Endothelial cell of hepatic sinusoid (primary cell): ENCODE data around the gene CLEC2D.
"Not testable (repeated sequence)": the region's sequence is repeated elsewhere in the genome, so short reads cannot be mapped to it uniquely, and the experiment has no call there.

Experiments used
- in situ Hi-C: cut with HindIII; loops from 2 replicates; pipeline ENCODE4 v1.10.0; 2017; ENCODE audit warnings: low sequenced_read_pairs

Gene CLEC2D, protein sequence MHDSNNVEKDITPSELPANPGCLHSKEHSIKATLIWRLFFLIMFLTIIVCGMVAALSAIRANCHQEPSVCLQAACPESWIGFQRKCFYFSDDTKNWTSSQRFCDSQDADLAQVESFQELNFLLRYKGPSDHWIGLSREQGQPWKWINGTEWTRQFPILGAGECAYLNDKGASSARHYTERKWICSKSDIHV

DNA sequence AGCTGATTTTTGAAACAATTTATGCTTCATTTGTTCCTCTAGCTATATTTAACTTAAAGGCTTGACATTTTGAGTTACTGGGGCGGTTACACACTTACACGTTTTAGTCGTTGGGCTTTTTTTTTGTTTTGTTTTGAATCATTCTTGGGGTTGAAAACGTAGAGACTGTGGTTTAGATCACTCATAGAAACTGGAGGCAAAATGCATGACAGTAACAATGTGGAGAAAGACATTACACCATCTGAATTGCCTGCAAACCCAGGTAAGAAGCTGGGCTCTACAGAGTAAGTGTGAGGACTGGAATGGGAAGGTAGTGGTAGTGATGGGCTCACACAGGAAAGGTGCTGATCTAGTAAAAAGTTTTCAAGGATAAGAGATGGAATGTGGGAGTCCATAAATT, at the start of gene CLEC2D:
Gene CLEC2D (plus strand): TSS at position 180 of the 400 bp plus-strand sequence. CDS start 22 bp downstream, at position 202.
- in situ Hi-C loops, result no loop called here

GRCh38 chr12:9625019-9625418, 44.5 kb upstream of the CLEC2D start:
- in situ Hi-C loops, result no loop called here

DNA sequence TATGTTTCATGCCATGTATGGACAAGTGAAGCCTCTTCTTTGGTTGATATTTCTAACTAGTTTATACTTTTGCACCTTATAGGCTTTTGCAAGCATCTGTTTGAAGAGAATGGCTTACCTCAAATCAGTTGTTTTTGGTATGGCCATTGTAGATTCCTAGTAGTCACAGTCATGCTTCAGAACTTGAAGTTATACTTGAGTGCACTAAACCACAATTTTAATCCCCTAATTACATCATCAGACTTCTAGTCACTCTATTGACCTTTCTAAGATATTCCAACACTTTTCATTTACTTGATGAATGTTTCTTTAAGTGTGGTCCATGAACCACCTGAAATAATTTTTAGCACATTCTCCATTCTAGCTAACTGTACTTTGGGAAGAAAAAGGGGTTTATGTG, 43.2 kb upstream of the CLEC2D start:
- in situ Hi-C loops, result no loop called here

GRCh38 chr12:9626821-9627220, 42.7 kb upstream of the CLEC2D start:
- in situ Hi-C loops, result no loop called here

GRCh38 chr12:9632766-9633165, 36.7 kb upstream of the CLEC2D start:
- in situ Hi-C loops, result no loop called here

DNA sequence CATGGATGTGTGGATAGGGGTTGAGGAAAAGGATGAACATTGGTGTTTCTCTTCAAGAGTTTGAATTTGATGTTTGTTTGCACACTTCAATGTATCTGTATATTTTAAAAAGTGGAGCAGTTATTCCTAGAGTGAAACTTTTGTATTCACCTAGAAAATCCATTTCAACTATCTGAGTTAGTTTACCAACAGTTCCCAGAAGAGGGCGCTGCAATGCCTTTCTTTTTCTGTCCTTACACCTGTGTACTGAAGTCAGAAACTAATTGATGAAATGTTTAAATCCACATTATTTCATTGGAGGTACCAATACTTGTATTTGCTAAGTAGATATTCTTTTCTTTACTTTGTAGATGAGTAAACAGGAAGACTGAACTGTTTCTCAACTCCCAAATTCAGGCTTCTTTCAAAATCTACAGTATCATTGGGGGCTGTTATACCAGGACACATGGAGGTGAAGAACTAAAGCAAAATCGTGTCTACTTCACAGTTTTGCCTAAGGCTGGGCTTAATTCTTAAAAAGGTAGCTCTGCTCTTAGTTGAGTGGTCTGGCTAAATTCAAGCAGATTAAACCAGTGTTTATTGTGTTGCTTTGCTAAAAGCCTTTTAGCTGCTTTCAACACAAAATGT, 35.2 kb upstream of the CLEC2D start:
- in situ Hi-C loops, result no loop called here

DNA sequence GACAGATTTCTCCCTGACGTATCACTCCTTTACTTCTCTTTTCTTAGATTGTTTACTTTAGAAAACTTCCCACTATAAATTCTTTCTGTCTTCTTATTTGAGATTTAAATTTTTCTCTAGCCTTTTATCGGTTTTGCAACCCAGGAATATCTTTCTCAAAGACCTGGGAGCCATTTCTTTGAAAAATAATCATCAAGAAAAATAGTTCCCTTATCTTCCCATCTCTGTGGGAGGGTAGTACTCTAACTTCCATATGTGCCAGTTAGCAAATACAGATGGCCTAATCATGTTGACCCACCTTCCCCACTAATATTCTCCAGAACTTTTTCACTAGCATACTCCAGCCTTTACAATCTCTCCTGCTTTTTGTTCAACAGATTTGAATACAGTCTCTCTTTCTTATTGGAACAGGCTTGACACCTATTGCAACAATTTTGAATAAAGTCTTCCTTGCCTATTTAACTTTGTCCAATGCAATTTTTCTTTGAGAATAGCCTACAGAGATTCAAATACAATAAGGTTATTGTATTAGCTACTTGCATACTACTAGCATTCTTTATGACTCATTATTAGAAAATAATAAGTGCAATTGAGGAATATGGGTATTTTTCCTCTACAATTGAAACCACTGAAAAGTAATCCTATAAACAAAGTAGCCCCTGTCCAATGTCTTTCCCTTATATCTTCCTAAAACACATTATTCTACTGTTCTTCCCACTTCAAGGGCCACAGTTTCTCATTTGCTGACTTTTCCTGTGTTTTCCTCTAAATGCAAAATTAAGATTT, 34.4 kb upstream of the CLEC2D start:
- in situ Hi-C loops, result no loop called here

- in situ Hi-C loops, result no loop called here
These were observed 33.2 kb upstream of the CLEC2D start for GRCh38 chr12:9636150-9636850.

GRCh38 chr12:9636851-9637206, 32.7 kb upstream of the CLEC2D start:
- in situ Hi-C loops, result no loop called here

- in situ Hi-C loops, result no loop called here
These were observed 29.5 kb upstream of the CLEC2D start for GRCh38 chr12:9640024-9640423.

- in situ Hi-C loops, result no loop called here
These were observed 26.8 kb upstream of the CLEC2D start for GRCh38 chr12:9642606-9643265.

DNA sequence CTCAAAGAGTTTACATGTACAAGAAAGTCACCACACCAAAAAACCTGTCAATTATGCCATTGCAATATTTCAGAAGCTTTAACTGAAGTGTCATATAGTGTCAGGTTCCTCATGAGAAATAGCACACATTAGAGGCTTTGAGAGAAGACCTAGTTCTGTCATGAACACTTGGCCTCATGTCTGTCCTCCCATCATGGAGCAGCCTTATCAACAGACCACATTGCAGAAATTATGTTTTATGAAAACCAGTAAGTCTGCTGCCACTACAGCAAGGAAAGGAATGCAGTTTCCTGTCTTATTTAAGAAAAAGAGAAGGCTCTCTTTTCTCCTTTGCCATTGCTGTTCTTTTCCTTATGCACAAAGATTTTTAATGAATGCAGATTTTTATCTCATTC, 26.2 kb upstream of the CLEC2D start:
- in situ Hi-C loops, result no loop called here

- in situ Hi-C loops, result not testable (repeated sequence)
These were observed 24.4 kb upstream of the CLEC2D start for GRCh38 chr12:9644985-9645551.

- in situ Hi-C loops, result no loop called here
These were observed 22.4 kb upstream of the CLEC2D start for GRCh38 chr12:9646794-9647781.

DNA sequence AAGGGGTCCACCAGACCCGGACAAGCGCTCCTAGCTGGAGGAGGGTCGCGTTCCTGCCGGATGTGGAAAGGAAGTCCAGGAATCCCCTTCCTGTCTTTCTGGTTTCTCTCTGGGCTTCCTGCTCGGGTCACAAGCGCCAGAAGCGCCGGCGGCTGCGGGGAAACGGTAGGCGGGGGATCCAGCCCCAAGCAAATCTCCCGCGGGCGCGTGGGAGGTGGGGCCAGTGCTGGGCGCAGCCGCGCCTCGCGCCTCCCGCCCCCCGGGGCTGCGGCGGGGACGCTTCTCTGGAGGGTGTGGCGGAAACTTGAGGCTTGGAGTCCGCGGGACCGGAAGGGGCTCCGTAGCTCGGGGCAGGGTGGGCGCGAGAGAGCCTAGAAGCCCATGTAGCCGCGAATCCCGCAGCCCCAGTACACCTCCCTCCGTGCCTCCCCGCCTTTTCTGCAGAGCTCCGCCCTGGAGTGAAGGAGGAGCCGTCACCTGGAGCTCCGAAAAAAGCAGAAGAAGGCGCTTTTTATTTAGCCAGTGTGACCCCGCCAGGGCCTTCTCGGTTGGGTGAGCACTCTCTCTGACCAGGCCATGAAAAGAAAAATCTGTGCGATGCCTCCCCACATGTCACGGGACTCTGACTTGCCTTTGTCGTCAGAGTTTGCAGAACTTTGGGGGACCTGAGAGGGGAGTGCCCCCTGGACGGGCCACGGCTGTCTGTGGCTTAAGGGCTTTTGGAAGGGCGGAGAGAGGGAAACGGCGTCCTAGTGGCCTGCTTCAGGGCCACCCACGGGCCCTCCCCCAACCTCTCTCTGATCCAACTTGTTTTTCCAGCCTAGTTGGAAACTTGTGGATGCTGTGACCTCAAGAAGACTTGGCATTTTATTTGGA, 21.4 kb upstream of the CLEC2D start:
- in situ Hi-C loops, result no loop called here

DNA sequence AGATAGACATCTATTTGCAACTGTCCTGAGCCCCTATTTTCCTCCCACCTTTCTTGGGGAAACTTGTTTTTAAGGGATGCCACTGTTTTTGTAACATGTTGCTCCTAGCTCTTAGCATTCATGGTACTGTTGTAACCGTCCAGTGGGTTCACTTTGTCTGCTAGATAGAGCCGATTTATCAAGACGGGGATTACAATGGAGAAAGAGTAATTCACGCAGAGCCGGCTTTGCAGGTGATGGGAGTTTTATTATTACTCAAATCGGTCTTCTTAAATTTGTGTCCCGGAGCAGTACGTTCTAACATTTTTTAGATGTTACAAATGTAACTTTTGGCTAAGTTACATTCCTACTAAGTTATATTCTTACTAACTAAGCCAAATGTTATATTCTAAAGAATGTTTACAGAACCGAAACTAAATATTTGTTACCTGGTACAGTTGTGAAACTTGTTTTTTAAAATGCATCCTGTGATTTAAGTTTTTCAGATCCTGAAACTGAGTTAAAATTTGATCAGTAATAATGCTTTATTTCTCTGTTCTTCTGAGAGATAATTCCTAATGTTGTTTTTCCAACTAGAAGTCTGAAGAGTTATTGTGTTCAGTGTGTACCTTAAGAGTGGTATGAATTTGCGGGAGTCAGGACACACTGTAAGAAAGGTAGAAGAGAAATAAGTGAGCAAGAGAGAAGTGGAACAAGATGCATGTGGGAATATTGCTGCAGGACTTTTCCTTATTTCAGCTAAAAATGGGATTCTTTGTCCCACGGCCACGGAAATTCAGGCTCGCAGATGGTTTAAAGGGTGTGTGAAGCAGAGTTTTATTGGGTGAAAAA, 20.6 kb upstream of the CLEC2D start:
- in situ Hi-C loops, result no loop called here

DNA sequence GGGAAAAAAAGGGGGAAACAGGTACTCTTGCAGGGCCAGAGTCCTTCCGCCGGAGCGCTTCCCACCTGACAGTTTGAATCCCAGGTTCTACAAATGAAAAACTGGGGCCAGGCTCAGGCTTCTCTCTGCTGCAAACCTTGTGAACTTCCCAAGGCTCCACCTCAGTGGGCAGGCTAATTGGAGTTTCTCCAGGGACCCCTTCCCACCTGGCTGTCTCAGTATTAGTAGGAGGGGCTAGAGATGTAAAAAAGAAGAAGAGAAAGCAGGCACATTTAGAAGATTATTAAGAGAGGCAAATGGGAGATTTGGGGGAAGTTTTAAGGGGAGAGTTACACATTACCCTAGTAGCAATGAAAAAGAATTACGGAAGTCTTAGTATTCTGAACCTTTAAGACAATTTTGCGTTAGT, 20.0 kb upstream of the CLEC2D start:
- in situ Hi-C loops, result no loop called here

GRCh38 chr12:9650151-9650576, 19.3 kb upstream of the CLEC2D start:
- in situ Hi-C loops, result no loop called here
